Ramos (cell line): Measurements from ENCODE around the gene TBX3.

Experiments used
- in situ Hi-C: fragments of 300-500 bp; cut with MboI; formaldehyde crosslinking; loops from one replicate; pipeline ENCODE4 v1.14.3; 2022; ENCODE audit warnings: low sequenced_read_pairs; ENCODE audit not compliant: unreplicated experiment

TBX3 gene

GRCh38 chr12:114684870-114685273 is 897 bp upstream of the TBX3 start:
- in situ Hi-C loops, result no loop called here

- in situ Hi-C loops, result no loop called here
These were observed 272 bp downstream of the TBX3 start for GRCh38 chr12:114683709-114684097.

GRCh38 chr12:114682785-114683708 is 928 bp downstream of the TBX3 start:
- in situ Hi-C loops, result no loop called here

GRCh38 chr12:114682106-114682784 is 1.7 kb downstream of the TBX3 start:
- in situ Hi-C loops, result no loop called here

- in situ Hi-C loops, result no loop called here
These were observed 2.7 kb downstream of the TBX3 start for GRCh38 chr12:114681116-114681871.

- in situ Hi-C loops, result no loop called here
These were observed 3.3 kb downstream of the TBX3 start for GRCh38 chr12:114680604-114681069.

GRCh38 chr12:114679942-114680341 is 4.0 kb downstream of the TBX3 start:
- in situ Hi-C loops, result no loop called here

- in situ Hi-C loops, result no loop called here
These were observed 4.5 kb downstream of the TBX3 start for GRCh38 chr12:114679452-114679875.

GRCh38 chr12:114678718-114679117 is 5.3 kb downstream of the TBX3 start:
- in situ Hi-C loops, result no loop called here

GRCh38 chr12:114678028-114678427 is 5.9 kb downstream of the TBX3 start:
- in situ Hi-C loops, result no loop called here

- in situ Hi-C loops, result no loop called here
These were observed 7.7 kb downstream of the TBX3 start for GRCh38 chr12:114676142-114676741.

GRCh38 chr12:114674251-114675047 is 9.5 kb downstream of the TBX3 start:
- in situ Hi-C loops, result no loop called here

GRCh38 chr12:114673901-114674250 is 10.1 kb downstream of the TBX3 start:
- in situ Hi-C loops, result no loop called here

GRCh38 chr12:114673169-114673833 is 10.7 kb downstream of the TBX3 start:
- in situ Hi-C loops, result no loop called here

- in situ Hi-C loops, result no loop called here
These were observed 11.2 kb downstream of the TBX3 start for GRCh38 chr12:114672817-114673168.

- in situ Hi-C loops, result no loop called here
These were observed 12.2 kb downstream of the TBX3 start for GRCh38 chr12:114671443-114672411.

- in situ Hi-C loops, result no loop called here
These were observed 12.9 kb downstream of the TBX3 start for GRCh38 chr12:114671066-114671442.
